MG63 (cell line): ENCODE data around the gene HAGHL. TPM values are rescaled to one million over a fixed set of nuclear protein-coding genes. Genes with fewer than 3 reads are reported as not detected.
"Not testable (repeated sequence)": the region's sequence is repeated elsewhere in the genome, so short reads cannot be mapped to it uniquely, and the experiment has no call there.

Source experiments
- DNase-seq: peaks from one replicate; pipeline ENCODE4 v3.0.0-alpha.2; 2020
- H3K27me3 ChIP-seq: fragments of 250-450 bp; sonication (Bioruptor Pico); 2 replicates; pipeline ENCODE4 v1.5.1; 2020; ENCODE audit warnings: mild to moderate bottlenecking, moderate library complexity
- H3K36me3 ChIP-seq: fragments of 250-450 bp; sonication (Bioruptor Pico); 2 replicates; pipeline ENCODE4 v1.5.1; 2020; ENCODE audit warnings: mild to moderate bottlenecking, moderate library complexity
- H3K4me3 ChIP-seq: fragments of 250-450 bp; sonication (Bioruptor Pico); 2 replicates; pipeline ENCODE4 v1.5.1; 2020; ENCODE audit warnings: mild to moderate bottlenecking, moderate library complexity
- H3K9me3 ChIP-seq: fragments of 250-450 bp; sonication (Bioruptor Pico); 2 replicates; pipeline ENCODE4 v1.5.1; 2020; ENCODE audit warnings: mild to moderate bottlenecking, moderate library complexity
- total RNA-seq: library from RNA; depleted of rRNA; stranded (reverse); fragments of >200 nt; shearing (Covaris generic); gene quantifications from 2 replicates; pipeline ENCODE4 v1.2.3, GENCODE V29; 2014; ENCODE audit warnings: low replicate concordance

Gene HAGHL
- total RNA-seq, 1 experiment from 2014 or later = 9.4 TPM

GRCh38 chr16:734981-735881 lies 8.3 kb downstream of the HAGHL start:
- Histone ChIP-seq H3K4me3 (no peak overlapping the region), H3K9me3 (no peaks in the 10 kb centered on the region), H3K27me3 (no peaks in the 10 kb centered on the region), H3K36me3 (peaks cover 51% of the 10 kb centered on the region)
- DNase-seq = no peak

GRCh38 chr16:735982-736453 lies 9.1 kb downstream of the HAGHL start:
- no peak for DNase-seq
- Histone ChIP-seq H3K36me3 (peaks cover 55% of the 10 kb centered on the region), H3K4me3 (no peak overlapping the region), H3K27me3 (no peaks in the 10 kb centered on the region), H3K9me3 (no peaks in the 10 kb centered on the region)

DNA sequence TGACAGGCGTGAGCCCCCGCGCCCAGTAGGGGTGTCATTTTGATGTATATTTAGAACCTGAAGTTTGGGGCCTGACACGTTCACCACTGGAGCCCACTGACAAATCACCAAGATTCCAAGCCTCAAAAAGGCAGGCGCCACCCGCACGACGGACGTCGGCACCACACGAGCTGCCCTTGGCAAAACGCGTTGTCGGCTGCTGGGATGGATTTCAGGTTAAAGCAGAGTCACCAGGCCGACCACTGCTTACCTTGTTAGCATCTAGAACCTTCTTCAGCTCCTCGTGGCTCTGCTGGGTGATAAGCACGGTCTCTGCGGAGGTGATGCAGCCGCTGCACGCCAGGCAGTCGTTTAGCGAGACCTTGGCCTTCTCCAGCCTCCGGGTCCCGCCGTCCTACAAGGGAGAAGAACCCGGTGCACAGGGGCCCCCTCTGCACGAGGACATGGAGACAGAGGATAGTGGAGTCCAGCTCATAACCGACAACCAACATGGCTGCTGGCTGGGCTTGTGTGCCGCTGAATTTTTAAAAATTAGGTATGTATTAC lies 10.1 kb downstream of the HAGHL start:
- Histone ChIP-seq H3K27me3 (no peaks in the 10 kb centered on the region), H3K4me3 (no peak overlapping the region), H3K36me3 (peaks cover 52% of the 10 kb centered on the region), H3K9me3 (no peaks in the 10 kb centered on the region)
- no peak for DNase-seq

GRCh38 chr16:739560-740458 lies 12.9 kb downstream of the HAGHL start:
- no peak for DNase-seq
- peaks cover 35% of the 10 kb centered on the region for H3K36me3 ChIP-seq
- no peaks in the 10 kb centered on the region for H3K9me3 ChIP-seq
- peak overlapping the region; percentile 99 for H3K4me3 ChIP-seq
- no peaks in the 10 kb centered on the region for H3K27me3 ChIP-seq

- no peaks in the 10 kb centered on the region for H3K27me3 ChIP-seq
- H3K36me3 ChIP-seq = peaks cover 35% of the 10 kb centered on the region
- H3K9me3 ChIP-seq = no peaks in the 10 kb centered on the region
- no peak for DNase-seq
- H3K4me3 ChIP-seq = peak overlapping the region; percentile 99
These were observed 13.5 kb downstream of the HAGHL start for GRCh38 chr16:740459-740763.

DNA sequence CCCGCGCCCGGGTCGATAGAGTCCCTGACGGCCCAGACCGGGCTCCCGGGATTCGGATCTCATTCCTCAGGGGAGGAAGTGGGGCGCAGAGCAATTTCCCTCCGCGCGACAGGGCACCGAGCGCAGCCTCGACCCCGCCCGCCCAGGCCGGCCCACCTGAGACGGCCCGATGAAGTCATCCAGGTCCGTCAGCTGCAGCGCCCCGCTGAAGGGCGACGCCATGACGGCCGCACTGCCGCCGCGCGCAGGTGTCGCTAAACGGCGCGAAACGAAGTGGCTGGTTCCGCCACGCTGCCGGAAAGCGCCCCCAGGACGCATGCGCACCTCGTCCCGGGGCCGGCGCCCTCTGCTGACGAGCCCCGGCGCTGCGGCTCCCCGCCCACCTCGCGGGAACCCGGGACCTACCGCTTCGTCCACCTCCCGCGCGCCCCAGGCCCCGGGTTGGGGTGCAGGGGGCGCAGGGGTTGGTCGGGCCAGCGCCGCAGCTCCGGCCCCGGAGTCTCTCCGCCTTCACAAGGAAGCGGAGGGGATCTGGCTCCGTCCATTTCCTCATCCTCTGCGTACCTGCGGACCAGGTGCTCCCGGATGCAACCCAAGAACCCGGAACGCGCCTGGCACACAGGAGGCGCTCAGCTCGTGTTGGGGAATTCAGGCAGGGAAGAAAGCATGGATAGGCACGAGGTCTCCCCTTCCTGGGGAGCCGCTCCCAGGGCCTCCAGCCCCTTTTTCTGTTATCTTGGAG lies 14.0 kb downstream of the HAGHL start, which contains the start of gene CIAO3:
CIAO3 (minus strand) TSS at position 234 of the 742 bp plus-strand sequence; CDS start at position 222, 12 bp downstream.
- Histone ChIP-seq H3K36me3 (peaks cover 30% of the 10 kb centered on the region), H3K9me3 (no peaks in the 10 kb centered on the region), H3K27me3 (no peaks in the 10 kb centered on the region), H3K4me3 (peak within 1 kb of the TSS; percentile 99)
- peak; percentile 94 for DNase-seq

GRCh38 chr16:741986-742629 lies 15.2 kb downstream of the HAGHL start:
- DNase-seq = no peak
- H3K4me3 ChIP-seq = no peak overlapping the region
- peaks cover 20% of the 10 kb centered on the region for H3K36me3 ChIP-seq
- H3K9me3 ChIP-seq = no peaks in the 10 kb centered on the region
- H3K27me3 ChIP-seq = no peaks in the 10 kb centered on the region

DNA sequence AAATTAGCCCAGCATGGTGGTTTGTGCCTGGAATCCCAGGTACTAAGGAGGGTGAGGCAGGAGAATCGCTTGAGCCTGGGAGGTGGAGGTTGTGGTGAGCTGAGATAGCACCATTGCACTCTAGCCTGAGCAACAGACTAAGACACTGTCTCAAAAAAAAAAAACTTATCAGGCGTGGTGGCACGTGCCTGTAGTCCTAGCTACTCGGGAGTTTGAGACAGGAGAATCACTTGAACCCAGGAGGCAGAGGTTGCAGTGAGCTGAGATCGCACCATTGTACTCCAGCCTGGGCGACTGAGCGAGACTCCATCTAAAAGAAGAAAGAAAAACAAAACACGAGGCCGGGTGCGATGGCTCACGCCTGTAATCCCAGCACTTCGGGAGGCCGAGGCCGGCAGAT lies 16.0 kb downstream of the HAGHL start:
- H3K9me3 ChIP-seq, H3K27me3 ChIP-seq, DNase-seq, H3K4me3 ChIP-seq: not testable (repeated sequence)
- peaks cover 15% of the 10 kb centered on the region for H3K36me3 ChIP-seq

- H3K36me3 ChIP-seq = peaks cover 8% of the 10 kb centered on the region
- H3K4me3 ChIP-seq = no peak overlapping the region
- no peaks in the 10 kb centered on the region for H3K9me3 ChIP-seq
- no peak for DNase-seq
- no peaks in the 10 kb centered on the region for H3K27me3 ChIP-seq
These were observed 17.0 kb downstream of the HAGHL start for GRCh38 chr16:743794-744500.

DNA sequence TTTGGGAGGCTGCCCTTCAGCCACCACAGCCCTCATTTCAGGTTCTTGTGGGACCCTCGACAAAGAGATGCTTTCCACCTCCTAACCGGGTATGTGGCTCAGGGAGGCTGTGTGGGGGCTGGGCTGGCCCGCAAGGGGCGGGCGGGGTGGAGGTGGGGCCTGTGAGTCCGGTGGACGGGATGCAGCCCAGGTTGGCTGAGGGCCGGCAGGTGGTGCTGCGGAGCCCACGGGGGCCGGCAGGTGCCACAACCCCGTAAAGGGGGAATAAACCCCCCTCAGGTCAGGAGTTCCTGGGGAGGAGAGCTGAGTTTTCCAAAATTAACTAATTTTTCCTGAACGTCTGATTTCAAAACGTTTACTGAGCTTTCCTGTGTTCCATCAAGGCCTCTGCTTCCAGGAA lies 18.8 kb downstream of the HAGHL start:
- Histone ChIP-seq H3K36me3 (no peaks in the 10 kb centered on the region; the same call in 1 of the 2 replicates), H3K27me3 (no peaks in the 10 kb centered on the region), H3K9me3 (no peaks in the 10 kb centered on the region), H3K4me3 (no peak overlapping the region)
- no peak for DNase-seq

- DNase-seq = no peak
- no peaks in the 10 kb centered on the region for H3K27me3 ChIP-seq
- no peaks in the 10 kb centered on the region for H3K9me3 ChIP-seq
- no peak overlapping the region for H3K4me3 ChIP-seq
- no peaks in the 10 kb centered on the region for H3K36me3 ChIP-seq
These were observed 19.7 kb downstream of the HAGHL start for GRCh38 chr16:746637-747036.

GRCh38 chr16:747978-748746 lies 21.3 kb downstream of the HAGHL start:
- Histone ChIP-seq H3K4me3 (no peak overlapping the region), H3K9me3 (no peaks in the 10 kb centered on the region), H3K27me3 (no peaks in the 10 kb centered on the region), H3K36me3 (no peaks in the 10 kb centered on the region)
- no peak for DNase-seq

GRCh38 chr16:749010-749409 lies 22.1 kb downstream of the HAGHL start:
- no peak overlapping the region for H3K4me3 ChIP-seq
- H3K27me3 ChIP-seq = no peaks in the 10 kb centered on the region
- DNase-seq = no peak
- H3K36me3 ChIP-seq = no peaks in the 10 kb centered on the region
- no peaks in the 10 kb centered on the region for H3K9me3 ChIP-seq

- Histone ChIP-seq H3K36me3 (no peaks in the 10 kb centered on the region), H3K4me3 (no peak overlapping the region), H3K27me3 (no peaks in the 10 kb centered on the region), H3K9me3 (no peaks in the 10 kb centered on the region)
- DNase-seq = no peak
These were observed 23.6 kb downstream of the HAGHL start for GRCh38 chr16:750485-750884.
